GM19455 (cell line): ENCODE results near the gene TPM1.

Source experiments
- ATAC-seq: cut with Tn5 transposase; IDR thresholded peaks from one replicate; pipeline ENCODE4 v1.9.1; 2021; ENCODE audit not compliant: unreplicated experiment

The TPM1 gene

DNA sequence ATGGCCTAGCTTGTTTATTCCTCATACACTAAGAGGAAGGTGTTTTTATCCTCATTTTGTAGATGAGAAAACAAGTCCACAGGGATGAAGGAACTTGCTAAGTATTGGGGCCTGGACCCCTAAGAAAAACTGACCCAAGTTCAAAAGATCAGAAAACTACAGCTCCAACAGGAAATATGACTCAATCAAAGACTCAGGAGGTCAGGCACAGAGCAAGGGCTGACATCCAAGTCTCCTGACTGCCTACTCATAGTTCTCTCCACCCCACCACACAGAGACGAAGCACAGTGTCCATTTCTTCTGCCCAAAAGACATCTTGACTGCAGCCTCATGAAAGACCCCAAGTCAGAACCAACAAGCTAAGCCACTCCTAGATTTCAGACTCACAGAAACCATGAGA is 26.9 kb upstream of the TPM1 start:
- no peak for ATAC-seq

DNA sequence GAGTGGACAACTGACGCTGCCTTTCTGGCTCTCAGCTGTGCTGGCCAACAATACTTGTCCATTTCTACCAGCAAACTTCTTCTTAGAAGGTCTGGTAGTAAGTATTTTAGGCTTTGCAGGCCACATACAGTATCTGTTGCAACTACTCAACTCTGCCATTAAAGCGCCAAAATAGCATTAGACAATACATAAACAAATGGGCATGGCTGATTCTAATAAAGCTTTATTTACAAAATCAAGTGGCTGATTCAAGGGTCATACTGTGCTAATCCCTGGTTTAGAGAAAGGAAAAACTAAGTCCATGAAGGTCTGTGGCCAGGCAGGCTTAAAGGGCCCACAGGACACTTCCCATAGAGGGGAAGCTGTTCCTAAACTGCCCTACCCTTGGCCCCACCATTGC is 26.3 kb upstream of the TPM1 start:
- no peak for ATAC-seq

DNA sequence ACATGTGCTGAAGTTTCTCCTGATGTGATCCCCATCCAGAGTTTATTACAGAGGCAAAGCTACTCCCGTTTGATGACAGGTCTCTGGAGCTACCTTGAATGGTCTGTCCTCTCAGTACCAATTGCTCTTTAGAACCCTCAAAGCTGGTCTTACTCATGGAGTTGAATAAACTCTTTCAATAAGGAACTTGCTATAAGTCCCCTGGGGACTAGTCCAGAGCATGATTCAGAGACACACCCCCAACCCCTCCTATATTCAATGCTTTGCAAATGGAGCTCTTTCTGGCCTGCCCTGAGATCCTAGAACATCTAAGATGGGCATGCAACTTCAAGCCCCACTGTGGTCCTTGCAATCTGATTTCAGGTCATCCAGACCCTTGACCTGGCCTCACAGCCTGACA is 23.9 kb upstream of the TPM1 start:
- no peak for ATAC-seq

DNA sequence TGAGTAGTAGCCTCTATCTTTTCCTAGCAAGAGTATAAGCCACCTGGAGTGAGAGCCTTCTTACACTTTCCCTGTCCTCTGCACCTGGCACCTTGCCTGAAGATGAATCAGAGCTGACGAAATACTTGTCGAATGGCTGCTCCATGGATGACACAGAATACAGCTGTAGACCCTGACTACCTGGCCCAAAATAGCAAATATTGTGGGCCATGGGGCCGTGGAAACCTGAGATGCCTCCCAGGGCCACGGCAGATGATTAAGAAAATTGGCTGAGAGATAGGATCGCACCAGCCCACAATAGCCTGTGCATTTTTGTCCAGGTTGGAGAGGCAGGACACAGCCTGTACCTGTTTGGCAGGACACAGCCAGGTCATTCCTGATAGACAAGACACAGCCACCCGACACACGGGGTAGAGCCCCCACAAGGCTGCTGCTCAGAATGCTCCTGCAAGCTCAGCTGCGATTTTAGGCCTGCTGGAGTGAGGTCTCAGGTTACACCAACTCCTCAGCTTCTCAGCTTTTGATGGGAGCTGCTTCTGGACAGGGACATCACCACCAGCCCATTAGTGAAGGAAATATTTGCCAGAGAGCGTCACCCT is 22.9 kb upstream of the TPM1 start:
- no peak for ATAC-seq

DNA sequence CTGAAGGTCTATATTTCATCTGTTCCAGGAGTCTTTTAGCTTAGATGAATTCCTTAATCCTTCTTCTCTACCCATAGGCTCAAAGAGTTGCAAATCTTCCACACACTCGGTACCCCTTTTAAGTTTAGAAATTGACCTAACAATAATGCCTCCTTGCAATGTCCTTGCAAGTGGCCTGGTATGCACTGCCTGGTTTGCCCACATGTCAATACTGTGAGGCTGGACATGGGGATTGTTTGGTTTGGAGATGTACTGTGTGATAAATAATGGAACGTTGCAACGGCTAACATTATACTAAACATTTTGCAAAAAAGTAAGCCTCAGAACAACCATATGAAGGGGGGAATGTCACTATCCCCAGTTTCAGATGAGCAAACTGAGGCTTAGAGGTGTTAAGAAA is 22.4 kb upstream of the TPM1 start:
- no peak for ATAC-seq

DNA sequence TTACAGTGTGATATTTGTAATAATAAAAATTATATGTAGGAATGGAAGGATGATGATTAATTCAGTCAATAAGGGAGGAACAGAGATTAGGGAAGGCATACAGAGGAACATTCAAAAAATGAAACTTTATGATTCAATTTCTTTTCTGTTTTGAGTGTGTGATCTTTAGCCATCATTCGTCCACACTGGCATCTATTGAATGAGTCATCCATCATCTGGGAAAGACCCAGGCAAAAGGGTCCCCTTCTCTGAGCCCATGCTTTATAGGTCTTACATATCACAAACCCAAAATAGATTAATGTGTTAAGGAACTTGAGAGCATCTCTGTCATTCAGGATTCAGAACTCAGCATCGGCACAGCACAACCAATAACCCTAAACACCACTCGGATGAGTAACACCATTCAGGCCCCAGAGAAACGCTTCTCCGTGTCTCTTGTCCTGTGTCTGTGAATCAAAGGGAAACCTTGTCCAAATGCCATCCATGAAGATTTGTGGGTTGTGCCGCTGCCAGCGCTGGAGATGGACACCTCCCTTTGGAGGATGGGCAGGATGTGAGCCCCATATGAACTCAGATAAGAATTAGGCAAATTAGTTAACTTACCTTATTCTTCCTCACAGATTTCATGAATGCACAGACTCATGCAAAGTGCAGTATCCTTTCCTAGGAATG is 21.7 kb upstream of the TPM1 start:
- ATAC-seq: no peak

DNA sequence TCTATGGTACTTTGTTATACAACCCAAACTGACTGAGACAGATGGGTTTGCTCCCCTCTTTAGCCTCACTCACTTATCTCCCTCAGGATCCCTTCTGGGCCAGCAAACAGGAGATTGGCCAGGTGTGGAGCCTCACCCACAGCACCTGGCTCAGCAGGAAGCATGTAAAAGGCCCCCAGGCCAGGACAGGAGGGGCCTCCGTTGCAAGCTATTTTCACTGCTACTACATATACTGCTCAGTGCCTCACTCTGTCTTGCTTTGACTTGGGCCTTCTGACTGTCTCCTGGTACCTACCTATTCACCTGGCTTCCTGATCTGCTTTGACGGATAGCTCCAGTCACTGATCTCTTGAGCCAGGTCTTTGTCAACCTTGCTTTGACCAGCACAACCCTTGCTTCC is 20.4 kb upstream of the TPM1 start:
- ATAC-seq: no peak

DNA sequence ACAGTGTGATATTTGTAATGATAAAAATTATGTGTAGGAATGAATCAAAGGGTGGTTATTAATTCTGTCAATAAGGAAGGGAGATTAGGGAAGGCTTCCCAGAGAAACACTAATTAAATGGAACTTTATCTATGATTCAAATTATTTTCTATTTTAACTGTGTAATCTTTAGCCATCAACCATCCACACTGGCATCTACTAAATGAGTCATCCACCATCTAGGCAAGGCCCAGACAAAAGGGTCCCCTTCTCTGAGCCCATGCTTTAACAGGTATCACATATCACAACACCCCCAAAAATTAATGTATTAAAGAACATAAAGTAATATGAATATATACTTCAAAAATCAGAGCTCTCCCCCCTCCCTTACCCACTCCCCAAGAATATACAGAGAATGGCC is 19.9 kb upstream of the TPM1 start:
- ATAC-seq: no peak

DNA sequence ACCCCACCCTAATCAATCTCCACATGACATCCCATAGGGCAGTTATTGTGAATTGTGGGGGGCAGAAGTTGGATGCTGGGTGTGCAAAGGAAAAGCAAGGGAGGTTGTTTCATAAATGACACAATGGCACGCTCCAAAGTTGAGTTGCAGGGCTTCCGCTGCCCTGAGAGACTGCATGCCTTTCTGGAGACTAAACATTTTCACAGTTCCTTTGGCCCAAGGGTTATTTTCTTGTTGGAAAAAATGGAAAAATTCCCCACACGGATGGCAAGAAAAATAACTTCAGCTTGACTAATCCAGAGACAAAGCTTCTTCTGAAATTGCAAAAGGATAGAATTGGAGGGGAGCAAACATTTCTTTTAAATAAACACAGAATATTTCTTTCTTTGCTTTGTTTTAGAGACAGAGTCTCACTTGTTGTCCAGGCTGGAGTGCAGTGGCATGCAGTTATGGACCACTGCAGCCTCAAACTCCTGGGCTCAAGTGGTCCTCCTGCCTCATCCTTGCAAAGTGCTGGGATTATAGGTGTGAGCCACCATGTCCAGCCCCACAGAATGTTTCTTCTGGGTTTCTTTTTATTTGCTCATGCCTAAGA is 19.1 kb upstream of the TPM1 start:
- ATAC-seq: no peak

DNA sequence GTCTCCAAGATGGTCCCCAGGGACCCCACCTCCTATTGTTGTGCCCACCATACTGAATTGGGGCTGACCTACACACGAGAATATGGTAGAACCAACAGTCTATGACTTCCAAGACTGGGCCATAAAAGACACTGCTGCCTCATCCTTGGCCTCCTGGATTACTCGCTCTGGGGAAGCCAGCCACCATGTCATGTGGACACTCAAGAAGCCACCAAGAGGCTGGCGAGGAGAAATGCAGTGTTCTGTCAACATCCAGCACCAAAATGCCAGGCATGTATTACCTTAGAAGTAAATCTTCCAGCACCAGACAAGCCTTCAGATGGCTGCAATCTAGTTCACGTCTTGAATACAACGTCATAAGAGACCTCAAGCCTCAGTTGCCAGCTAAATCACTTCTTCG is 17.1 kb upstream of the TPM1 start:
- no peak for ATAC-seq

DNA sequence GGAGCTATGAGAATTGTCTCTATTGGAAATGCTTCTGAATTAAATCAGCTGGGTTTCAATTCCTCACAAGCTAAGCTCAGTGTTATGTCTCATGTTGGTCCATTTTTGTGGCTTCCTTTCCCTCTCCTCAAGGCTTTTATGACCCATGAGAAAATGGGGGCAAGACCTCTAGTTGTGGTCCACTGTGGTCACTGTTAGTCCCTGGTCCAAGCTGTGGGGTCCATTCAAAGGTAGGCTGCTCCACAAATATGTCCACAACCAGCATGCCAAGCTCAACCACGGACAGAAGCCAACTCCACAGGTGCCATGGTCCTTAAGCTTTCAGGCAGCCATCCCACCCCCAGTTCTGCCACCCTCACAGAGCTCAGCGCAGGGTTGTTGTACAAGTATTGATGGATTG is 14.9 kb upstream of the TPM1 start:
- ATAC-seq: no peak

DNA sequence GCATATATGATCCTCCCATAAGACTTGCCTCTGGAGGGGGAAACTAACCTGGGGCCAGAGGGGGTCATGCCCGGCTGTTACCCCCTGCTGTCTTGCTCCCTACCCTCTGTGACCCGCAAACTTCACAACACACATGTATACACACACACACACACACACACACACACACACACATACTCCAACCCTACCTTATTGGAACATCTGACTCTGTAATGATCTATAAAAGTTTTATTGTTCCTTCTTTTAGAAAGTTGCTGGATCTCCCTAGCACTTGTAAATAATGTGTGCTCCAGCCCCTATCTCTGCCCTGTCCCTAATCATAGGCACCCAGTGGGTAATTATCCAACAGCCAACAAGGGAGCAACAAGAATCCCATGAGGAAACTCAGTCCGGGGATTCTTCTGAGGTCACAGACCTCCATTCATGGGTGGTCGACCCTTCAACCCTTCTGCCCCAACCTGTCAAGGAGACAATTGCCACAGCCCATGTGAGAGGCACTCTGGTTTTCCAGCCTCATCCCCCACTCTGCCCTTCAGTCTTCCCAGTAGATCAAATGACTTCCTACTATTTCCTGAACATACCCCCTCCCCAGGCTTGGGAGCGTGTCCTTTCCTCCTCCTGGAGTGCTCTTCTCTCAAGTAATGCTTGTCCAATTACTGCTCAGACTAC is 14.0 kb upstream of the TPM1 start:
- no peak for ATAC-seq

DNA sequence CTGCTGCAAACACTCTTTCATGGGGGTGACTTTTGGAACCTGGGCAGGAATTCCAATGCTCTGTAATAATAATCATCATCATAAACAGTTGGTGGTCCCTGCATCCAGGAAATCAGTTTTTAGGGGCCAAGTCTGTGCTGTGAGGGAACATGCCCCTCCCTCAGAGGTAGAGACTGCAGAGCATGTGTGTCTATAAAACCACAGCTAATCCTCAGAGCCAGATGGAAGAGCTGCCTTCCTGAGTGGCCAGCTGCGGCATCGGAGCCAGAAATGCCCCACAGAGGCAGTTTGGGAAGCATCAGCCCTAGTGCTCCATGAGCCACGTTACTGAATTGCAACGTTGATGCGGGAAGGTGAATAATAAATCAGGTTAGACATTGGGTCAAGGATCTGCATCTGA is 12.9 kb upstream of the TPM1 start:
- no peak for ATAC-seq

DNA sequence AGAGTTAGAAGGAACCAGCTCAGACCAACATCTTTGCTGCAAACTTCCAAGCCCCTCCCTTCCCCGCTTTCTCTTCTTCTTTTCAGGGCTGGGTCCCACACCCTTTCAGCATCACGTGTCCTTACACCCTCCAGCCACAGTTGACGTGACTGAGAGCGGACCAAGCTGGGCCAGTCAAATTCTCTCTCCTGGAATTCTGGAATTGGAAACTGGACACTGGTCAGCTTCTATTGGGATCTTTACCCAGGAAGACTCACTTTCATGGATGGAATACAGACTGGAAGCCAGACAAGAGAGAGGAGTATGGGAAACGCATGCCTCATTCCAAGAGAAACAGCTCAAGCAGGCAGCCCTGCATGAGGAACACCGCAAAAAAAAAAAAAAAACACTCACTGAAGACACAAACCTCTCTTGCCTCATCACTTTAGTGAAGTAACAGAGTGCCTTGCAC is 12.4 kb upstream of the TPM1 start:
- no peak for ATAC-seq

DNA sequence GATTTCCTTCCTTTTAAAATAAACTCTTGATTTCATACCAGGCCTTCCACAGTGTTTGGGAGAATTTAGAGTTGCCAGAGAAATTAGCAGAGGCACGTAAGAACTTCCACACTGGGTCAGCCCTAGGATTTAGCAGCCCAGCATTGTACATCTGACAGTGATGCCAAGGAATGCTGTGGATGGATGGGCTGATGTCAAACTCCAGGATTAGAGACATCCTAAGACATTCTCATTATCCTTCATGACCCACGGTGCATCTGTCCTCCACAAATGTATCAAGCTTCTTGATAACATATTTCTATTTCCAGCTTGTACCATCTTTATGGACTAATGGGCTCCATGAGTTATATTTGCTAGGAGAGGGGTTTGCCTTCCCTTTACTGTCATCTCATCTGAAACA is 8.0 kb upstream of the TPM1 start:
- no peak for ATAC-seq

DNA sequence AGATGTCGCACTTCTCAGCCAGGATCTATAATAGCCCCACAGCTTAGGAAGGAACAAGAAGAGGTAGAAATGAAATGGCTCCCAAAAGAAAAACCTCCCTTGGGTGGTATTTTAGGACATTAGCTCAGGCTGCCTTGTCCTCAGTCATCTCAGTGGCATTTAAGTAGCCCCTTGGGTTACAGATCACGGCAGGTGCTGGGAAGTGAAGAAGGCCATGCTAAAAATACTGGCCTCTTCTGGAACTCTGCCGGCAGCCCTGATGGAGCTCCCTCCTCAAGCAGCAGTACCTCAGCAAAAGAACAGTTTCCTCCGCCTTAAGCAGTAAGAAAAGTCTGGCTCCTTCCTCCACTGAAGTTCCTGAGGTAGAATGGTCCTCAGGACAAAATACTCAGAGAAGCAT is 7.3 kb upstream of the TPM1 start:
- ATAC-seq: no peak

DNA sequence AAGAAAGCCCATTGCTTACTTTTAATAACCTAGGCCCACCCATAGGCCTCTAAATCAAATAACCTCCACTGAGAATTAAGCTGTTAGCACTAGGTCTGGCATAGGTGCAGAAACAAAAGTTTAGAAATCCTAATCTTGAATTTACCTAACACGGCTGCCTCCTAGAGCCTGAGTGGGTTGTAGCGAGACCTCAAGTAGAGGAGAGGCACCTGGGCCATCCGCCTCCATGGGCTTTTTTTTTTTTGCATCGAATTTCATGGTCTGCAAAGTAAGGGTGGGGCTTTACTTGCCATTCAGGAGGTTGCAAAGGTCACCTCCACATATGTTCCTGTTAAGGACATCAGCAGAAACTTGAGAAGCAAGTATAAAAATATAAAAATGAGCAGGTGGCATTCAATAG is 6.6 kb upstream of the TPM1 start:
- ATAC-seq: no peak

DNA sequence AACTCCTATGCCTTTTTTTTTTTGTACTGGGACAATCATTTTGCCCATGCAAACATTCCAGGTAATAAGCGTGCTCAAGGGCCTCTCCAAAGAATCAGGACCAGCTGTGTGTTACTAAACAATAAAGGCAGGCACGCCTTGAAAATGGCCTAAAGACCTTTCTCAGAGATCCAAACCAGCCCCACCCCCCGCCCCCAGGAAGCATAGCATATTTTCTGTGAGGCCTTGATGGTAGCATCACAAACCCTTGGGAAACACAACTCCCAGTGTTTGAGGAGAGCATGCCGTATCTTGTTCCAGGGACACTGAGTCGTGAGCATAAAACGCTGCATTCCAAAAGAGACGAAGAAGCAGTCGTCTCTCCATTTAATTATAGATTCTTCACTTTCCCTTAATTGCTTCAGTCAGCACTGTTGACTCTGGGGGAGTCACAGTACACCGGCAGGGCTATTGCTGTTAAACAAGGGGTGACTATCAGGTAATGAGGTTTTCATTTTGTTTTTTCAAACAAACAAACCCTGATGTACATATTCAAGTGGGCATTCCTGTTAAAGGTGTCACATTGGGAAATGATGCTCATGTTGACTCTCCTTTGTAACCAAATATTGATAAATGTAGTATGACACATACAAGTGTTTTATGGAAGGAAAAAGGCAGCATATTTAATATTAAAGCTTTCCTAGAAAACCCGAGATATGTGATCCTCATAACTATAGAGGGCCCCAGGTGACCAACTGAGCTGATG is 4.4 kb upstream of the TPM1 start:
- no peak for ATAC-seq

DNA sequence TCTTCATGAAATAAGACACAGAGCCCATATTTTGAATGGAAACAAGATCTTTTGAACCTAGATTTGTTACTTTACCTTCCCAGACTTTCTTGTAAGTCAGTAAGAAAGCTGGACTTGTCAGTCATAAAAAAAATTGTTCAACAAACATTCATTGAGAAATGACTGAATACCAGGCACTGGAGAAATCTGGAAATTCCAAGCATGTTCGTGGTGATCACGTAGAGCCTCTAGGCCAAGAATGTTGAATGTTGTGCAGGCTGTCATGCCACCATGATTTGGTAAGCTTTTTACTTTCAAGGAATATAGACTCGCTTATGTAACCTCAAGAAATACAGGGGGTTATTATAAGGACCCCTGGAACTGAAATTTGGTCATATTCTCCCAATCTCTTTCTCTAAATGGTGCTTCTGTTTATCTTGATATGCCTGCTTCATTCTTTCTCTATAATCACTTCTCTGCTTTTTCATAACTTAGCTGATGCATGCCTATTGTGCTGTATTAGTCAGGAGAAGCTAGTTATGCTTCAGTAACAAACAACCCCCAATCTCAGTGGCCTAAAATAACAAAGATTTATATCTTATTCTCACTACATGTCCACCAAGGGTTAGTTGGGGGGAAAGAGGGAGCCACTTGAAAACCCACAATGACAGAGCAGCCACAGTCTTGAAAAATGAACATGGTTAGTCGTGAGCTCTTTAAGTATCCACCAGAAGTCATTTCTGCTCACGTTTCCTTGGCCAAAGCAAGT is 3.4 kb upstream of the TPM1 start:
- ATAC-seq: no peak

DNA sequence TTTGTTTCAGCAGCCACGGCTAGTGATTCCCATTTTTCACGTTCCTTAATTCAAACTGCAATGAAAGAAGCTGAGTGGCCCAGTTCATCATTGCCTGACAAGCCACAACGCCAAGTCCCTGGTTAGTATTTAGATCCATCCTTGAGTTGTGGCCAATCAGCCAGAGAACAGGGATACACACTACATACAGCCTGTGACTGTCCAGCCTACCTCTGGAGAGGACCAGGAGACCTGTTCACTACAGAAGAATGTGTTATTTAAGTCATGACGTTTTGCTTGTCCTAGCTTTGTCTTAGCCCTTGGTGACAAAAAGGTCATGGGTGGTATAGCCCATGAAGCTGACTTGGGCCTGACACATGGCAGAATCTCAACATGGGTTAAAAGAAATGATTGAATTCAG is 2.7 kb upstream of the TPM1 start:
- no peak for ATAC-seq

DNA sequence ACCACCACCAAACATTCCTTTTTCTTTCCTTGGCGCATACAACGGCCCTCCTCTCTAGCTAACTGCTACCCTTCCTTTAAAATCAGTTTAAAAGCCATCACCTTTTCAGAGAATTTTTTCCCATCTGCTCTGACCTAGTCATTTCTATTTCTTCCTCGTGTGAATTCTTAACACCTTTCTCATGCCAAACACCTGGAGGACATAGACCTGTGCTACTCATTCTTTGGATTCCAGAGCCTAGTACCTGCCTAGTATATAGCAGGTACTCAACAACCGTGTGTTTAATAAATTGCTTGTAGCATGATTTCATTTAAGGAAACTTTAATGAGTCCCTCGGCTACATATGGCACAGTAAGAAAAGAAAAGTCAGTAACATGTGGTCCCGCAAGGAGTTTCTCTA is 2.0 kb upstream of the TPM1 start:
- no peak for ATAC-seq
